Activated naive CD4-positive, alpha-beta T cell treated with anti-CD3 and anti-CD28 coated beads, Interleukin-2, amount 10 ng/mL, durations not matched to agents 7 days and 5 days (primary cell): Measurements from ENCODE around the gene TMEM79.
A peak's percentile ranks its signal among the peaks of the same experiment; 100 is the strongest.

ENCODE experiments used
- CTCF ChIA-PET: fragments of 350-600 bp; sonication (Branson Sonifier 250); formaldehyde crosslinking; loops from one replicate; lab custom pipeline; 2021; ENCODE audit warnings: antibody characterized with exemption; lab: Charles Lee
- DNase-seq: peaks from one replicate; pipeline ENCODE4 v3.0.0-alpha.2; 2020
- H3K27ac Mint-ChIP-seq: one replicate; pipeline ENCODE4 v1.8.0; 2021; ENCODE audit warnings: mild to moderate bottlenecking, moderate library complexity, mixed read lengths
- H3K27me3 Mint-ChIP-seq: one replicate; pipeline ENCODE4 v1.8.0; 2021; ENCODE audit warnings: mild to moderate bottlenecking, mixed read lengths
- H3K36me3 Mint-ChIP-seq: one replicate; pipeline ENCODE4 v1.8.0; 2021; ENCODE audit warnings: mixed read lengths
- H3K4me1 Mint-ChIP-seq: one replicate; pipeline ENCODE4 v1.8.0; 2021; ENCODE audit warnings: mixed read lengths
- H3K4me3 Mint-ChIP-seq: one replicate; pipeline ENCODE4 v1.8.0; 2021; ENCODE audit warnings: mild to moderate bottlenecking, moderate library complexity, mixed read lengths
- H3K9me3 Mint-ChIP-seq: one replicate; pipeline ENCODE4 v1.8.0; 2021; ENCODE audit warnings: mixed read lengths

The TMEM79 gene

DNA sequence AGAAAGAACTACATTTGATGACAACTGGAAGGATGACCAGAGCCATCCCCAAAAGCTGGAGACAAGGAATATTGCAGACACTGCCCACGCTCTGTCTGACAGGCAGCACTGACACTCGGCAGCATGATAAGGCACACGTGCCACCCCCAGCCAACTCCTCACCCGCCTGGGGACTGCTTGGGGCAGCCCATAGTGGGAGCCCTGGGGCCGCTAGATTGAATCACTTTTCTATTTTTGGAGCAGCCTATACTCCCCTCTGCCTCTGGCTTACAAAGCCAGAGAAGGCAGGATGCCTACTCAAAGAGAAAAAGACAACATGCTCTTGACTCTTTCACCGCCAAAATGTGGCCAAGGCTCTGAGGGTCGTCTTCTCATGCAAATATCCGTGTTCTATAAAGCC is 2.8 kb upstream of the TMEM79 start:
- CTCF ChIA-PET = interaction anchor here (0.8 to 3.5 kb wide), 9 partner anchors 14 to 419 kb away, joined by 3 to 11 read pairs (median 3); partner anchors contain the start of gene GLMP
- Mint-ChIP-seq H3K4me3 (peak overlapping the region; percentile 82), H3K36me3 (peaks cover 27% of the 10 kb centered on the region), H3K4me1 (peaks cover 39% of the 10 kb centered on the region), H3K27me3 (no peaks in the 10 kb centered on the region), H3K9me3 (no peaks in the 10 kb centered on the region), H3K27ac (peak overlapping the region; percentile 88)
- peak; percentile 51 for DNase-seq

GRCh38 chr1:156281693-156282478 is 2.2 kb upstream of the TMEM79 start:
- H3K27me3 Mint-ChIP-seq = no peaks in the 10 kb centered on the region
- H3K9me3 Mint-ChIP-seq = no peaks in the 10 kb centered on the region
- peaks cover 23% of the 10 kb centered on the region for H3K36me3 Mint-ChIP-seq
- CTCF ChIA-PET = interaction anchor here (0.8 to 3.5 kb wide), 8 partner anchors 16 to 420 kb away, joined by 3 to 11 read pairs (median 4); no protein-coding TSS in a partner anchor
- DNase-seq = no peak
- peaks cover 39% of the 10 kb centered on the region for H3K4me1 Mint-ChIP-seq
- H3K27ac Mint-ChIP-seq = peak overlapping the region; percentile 88
- peak overlapping the region; percentile 82 for H3K4me3 Mint-ChIP-seq

DNA sequence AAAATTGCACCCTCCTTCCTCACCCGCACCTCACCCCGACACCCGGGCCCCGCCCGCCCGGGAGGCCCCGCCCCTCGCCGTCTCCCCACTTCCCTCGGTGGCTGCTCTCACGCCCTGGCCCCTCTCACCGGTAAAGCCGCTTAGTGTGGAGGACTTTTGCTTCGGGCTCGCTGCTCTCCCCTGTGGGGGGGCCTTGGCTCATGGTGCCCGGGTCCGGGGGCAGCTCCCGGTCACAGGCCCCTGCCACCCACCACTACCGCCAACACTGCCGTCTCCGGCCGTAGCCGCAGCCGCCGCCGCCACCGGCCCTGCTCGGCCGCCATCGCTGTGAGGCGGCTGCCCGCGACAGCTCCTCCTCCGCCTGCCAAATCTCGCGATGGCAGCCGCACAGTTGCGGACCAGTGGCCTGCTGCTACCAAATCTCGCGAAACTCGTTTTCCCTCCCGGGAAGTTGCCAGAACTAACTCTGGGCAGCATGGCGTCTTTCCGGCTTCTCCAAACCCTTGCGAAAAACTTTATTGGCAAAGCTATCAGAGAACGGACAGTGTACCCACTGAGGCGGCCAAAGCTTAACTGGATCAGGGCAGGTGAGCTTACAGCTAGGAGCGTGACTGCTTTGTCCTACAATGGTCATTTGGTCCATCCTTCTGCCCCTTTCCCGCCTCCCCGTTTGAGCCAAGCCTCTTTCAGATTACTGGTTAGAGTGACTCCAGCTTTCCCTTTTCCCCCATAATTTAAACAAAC is 1.5 kb upstream of the TMEM79 start, which contains the start of gene SMG5:
TSS of gene SMG5 (minus strand) at position 347 of the 744 bp plus-strand sequence. CDS start at position 202, 145 bp downstream.
- Mint-ChIP-seq H3K9me3 (no peaks in the 10 kb centered on the region), H3K27ac (peak within 1 kb of the TSS; percentile 88), H3K27me3 (no peaks in the 10 kb centered on the region), H3K4me1 (peaks cover 39% of the 10 kb centered on the region), H3K4me3 (peak within 1 kb of the TSS; percentile 82), H3K36me3 (peaks cover 16% of the 10 kb centered on the region)
- CTCF ChIA-PET = interaction anchor here (0.7 to 3.5 kb wide), 6 partner anchors 11 to 186 kb away, joined by 3 to 11 read pairs (median 4); no protein-coding TSS in a partner anchor
- DNase-seq = peak; percentile 98

GRCh38 chr1:156283521-156283920 is 604 bp upstream of the TMEM79 start:
- DNase-seq = no peak
- H3K4me3 Mint-ChIP-seq = peak overlapping the region; percentile 82
- CTCF ChIA-PET = interaction anchor here (1.2 to 1.8 kb wide), 4 partner anchors 10 to 187 kb away, joined by 3 to 6 read pairs (median 4); no protein-coding TSS in a partner anchor

DNA sequence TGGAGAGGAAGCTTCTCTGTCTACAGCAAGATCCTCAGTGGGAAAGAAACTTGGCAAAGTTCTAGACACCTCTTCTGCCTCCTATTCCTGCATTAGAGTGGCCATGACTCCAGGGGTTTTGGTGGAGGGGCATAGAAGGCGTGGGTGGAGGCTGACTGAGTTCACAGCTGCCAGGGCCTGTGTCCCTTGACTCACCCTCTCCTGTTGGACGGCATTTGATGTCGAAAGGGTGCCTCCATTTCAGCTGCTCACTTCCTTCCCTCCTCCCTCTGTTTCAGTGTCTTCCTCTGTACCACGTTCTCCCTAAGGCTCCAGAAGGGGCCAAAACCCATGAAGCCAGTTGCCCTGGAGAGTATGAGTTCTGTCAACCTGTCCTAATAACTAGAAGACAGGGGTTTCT is 632 bp downstream of the TMEM79 start:
- no peak for DNase-seq
- Mint-ChIP-seq H3K9me3 (no peaks in the 10 kb centered on the region), H3K27me3 (no peaks in the 10 kb centered on the region), H3K36me3 (peaks cover 11% of the 10 kb centered on the region), H3K4me3 (no peak overlapping the region), H3K27ac (no peak overlapping the region), H3K4me1 (peaks cover 39% of the 10 kb centered on the region)
- CTCF ChIA-PET = interaction anchor here (1.4 kb wide), 1 partner anchor 34 kb away, joined by 4 read pairs; no protein-coding TSS in a partner anchor

More at GRCh38 chr1:156283521-156283920, 604 bp upstream of the TMEM79 start:
- no peaks in the 10 kb centered on the region for H3K27me3 Mint-ChIP-seq
- H3K9me3 Mint-ChIP-seq = no peaks in the 10 kb centered on the region
- peaks cover 8% of the 10 kb centered on the region for H3K36me3 Mint-ChIP-seq
- H3K4me1 Mint-ChIP-seq = peaks cover 39% of the 10 kb centered on the region
- peak overlapping the region; percentile 47 for H3K27ac Mint-ChIP-seq

DNA sequence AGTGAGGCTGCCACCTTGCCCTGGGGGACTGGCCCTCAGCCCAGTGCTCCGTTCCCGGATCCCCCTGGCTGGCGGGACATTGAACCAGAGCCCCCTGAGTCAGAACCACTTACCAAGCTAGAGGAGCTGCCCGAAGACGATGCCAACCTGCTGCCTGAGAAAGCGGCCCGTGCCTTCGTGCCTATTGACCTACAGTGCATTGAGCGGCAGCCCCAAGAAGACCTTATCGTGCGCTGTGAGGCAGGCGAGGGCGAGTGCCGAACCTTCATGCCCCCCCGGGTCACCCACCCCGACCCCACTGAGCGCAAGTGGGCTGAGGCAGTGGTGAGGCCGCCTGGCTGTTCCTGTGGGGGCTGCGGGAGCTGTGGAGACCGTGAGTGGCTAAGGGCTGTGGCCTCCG is 1.3 kb downstream of the TMEM79 start:
- no peaks in the 10 kb centered on the region for H3K9me3 Mint-ChIP-seq
- no peak overlapping the region for H3K27ac Mint-ChIP-seq
- H3K4me3 Mint-ChIP-seq = no peak overlapping the region
- CTCF ChIA-PET = no interaction called here
- no peak for DNase-seq
- no peaks in the 10 kb centered on the region for H3K27me3 Mint-ChIP-seq
- peaks cover 11% of the 10 kb centered on the region for H3K36me3 Mint-ChIP-seq
- H3K4me1 Mint-ChIP-seq = peaks cover 33% of the 10 kb centered on the region

GRCh38 chr1:156286061-156286460 is 1.9 kb downstream of the TMEM79 start:
- Mint-ChIP-seq H3K27me3 (no peaks in the 10 kb centered on the region), H3K9me3 (no peaks in the 10 kb centered on the region), H3K36me3 (peaks cover 11% of the 10 kb centered on the region), H3K27ac (peak overlapping the region; percentile 42), H3K4me1 (peaks cover 27% of the 10 kb centered on the region), H3K4me3 (no peak overlapping the region)
- DNase-seq = no peak
- CTCF ChIA-PET = interaction anchor here (1.4 kb wide), 1 partner anchor 145 kb away, joined by 3 read pairs; no protein-coding TSS in a partner anchor

DNA sequence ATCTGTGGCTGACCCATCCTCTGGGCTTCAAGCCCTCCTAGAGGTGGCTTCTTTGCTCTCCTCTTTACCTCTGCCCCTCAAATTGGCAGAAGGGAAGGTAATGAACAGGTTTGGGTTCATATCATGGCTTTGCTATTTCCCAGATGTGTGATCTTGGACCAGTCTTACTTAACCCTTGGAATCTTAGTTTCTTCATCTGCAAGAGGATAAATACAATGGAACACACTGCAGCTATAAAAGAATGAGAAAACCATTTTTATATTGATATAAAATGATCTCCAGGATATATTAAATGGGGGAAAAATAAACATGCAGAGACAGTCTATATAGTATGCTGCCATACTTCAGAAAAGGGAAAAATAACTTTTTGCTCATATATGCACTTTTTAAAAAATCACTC is 5.7 kb downstream of the TMEM79 start:
- peaks cover 14% of the 10 kb centered on the region for H3K36me3 Mint-ChIP-seq
- CTCF ChIA-PET = no interaction called here
- no peak overlapping the region for H3K27ac Mint-ChIP-seq
- H3K27me3 Mint-ChIP-seq = no peaks in the 10 kb centered on the region
- peaks cover 10% of the 10 kb centered on the region for H3K4me1 Mint-ChIP-seq
- no peak for DNase-seq
- H3K9me3 Mint-ChIP-seq = no peaks in the 10 kb centered on the region
- no peak overlapping the region for H3K4me3 Mint-ChIP-seq

GRCh38 chr1:156291226-156292061 is 7.3 kb downstream of the TMEM79 start:
- Mint-ChIP-seq H3K36me3 (peaks cover 11% of the 10 kb centered on the region), H3K27me3 (no peaks in the 10 kb centered on the region), H3K4me1 (peaks cover 20% of the 10 kb centered on the region), H3K4me3 (no peak overlapping the region), H3K27ac (no peak overlapping the region), H3K9me3 (no peaks in the 10 kb centered on the region)
- no peak for DNase-seq
- CTCF ChIA-PET = interaction anchor here (1.2 kb wide), 1 partner anchor 28 kb away, joined by 3 read pairs; no protein-coding TSS in a partner anchor

DNA sequence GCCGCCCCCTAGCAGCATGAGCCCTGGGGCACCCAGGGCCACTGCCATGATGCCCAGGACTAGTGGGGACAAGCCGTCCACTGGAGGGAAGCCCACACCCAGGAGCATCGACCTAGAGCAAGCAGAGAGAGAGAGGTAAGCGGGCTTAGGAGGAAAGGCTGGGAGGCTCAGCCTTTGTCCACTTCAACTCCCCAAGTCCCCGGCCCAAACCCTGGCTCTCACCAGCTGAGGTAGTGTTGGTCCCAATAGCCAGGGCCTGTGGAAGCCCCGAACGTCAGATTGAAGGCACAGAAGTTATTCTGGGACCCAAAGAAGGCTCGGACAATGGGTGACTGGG is 8.9 kb downstream of the TMEM79 start:
- DNase-seq = no peak
- CTCF ChIA-PET = interaction anchor here (0.9 to 1.1 kb wide), 2 partner anchors 10 to 163 kb away, joined by 3 read pairs; partner anchors contain the start of gene TMEM79
- H3K36me3 Mint-ChIP-seq = peaks cover 11% of the 10 kb centered on the region
- no peaks in the 10 kb centered on the region for H3K9me3 Mint-ChIP-seq
- H3K4me3 Mint-ChIP-seq = peak overlapping the region; percentile 12
- no peaks in the 10 kb centered on the region for H3K27me3 Mint-ChIP-seq
- H3K4me1 Mint-ChIP-seq = peaks cover 20% of the 10 kb centered on the region
- no peak overlapping the region for H3K27ac Mint-ChIP-seq

DNA sequence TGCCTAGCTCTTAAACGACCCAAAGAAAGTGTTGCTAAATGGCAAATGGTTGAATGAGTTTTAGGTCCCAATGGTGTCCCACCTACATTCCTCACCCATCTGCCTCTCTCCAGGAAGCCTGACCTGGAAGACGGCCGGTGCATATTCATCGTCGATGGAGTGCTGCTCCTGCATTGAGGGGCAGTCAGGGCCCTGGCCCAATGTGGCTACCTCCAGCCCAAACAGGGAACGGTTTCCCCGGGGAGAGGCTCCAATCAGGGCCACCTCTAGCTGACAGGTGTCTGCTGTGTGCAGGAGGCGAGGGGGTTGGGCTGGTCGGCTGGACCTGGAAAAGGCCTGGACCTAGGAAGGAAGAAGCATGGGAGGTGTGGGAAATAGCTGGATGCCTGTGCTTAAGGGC is 9.8 kb downstream of the TMEM79 start:
- Mint-ChIP-seq H3K9me3 (no peaks in the 10 kb centered on the region), H3K27me3 (no peaks in the 10 kb centered on the region), H3K36me3 (peaks cover 8% of the 10 kb centered on the region), H3K4me1 (peaks cover 20% of the 10 kb centered on the region), H3K4me3 (no peak overlapping the region), H3K27ac (no peak overlapping the region)
- CTCF ChIA-PET = interaction anchor here (0.9 to 1.1 kb wide), 2 partner anchors 10 to 163 kb away, joined by 3 read pairs; partner anchors contain the start of gene TMEM79
- DNase-seq = no peak

DNA sequence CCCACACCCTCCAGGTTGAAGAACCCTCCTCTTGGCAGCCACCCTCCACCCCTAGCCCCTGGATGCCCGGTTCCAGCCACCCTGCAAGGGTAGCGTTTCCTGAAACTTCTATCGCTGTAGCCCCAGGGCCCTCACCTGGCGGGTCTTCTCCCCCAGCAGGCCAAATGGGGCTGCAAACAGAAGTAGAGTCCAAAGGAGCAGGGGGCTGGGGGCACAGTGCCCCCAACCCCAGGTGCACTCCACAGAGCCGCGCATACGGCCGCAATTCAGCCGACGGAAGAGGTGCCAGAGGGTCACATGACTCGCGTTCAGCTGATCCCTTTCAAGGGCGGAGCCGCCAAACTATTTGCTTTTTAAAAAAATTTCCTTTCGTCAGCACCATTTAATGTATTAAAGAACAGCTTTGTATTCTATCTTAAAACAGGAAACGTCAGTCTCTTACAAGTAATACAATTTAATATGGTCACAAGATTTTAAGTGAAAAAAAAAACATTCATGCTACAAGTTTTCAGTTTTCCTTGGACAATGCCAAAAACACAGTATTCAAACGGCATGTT is 11.3 kb downstream of the TMEM79 start, which contains the start of gene GLMP:
TSS of gene GLMP (minus strand) at position 289 of the 557 bp plus-strand sequence. CDS start at position 255, 34 bp downstream.
- peak within 1 kb of the TSS; percentile 77 for H3K27ac Mint-ChIP-seq

GRCh38 chr1:156298852-156299357 is 14.8 kb downstream of the TMEM79 start, which contains the start of gene VHLL:
VHLL (minus strand) TSS chr1:156299307; CDS start chr1:156299189, 118 bp downstream.
- Mint-ChIP-seq H3K27ac (no peak within 1 kb of the TSS), H3K36me3 (peaks cover 4% of the 10 kb centered on the region), H3K9me3 (no peaks in the 10 kb centered on the region), H3K4me1 (peaks cover 17% of the 10 kb centered on the region), H3K4me3 (no peak within 1 kb of the TSS), H3K27me3 (no peaks in the 10 kb centered on the region)
- CTCF ChIA-PET = no interaction called here
- no peak for DNase-seq

More for the DNA sequence above, 11.3 kb downstream of the TMEM79 start, which contains the start of gene GLMP:
- DNase-seq = peak; percentile 81
- no peaks in the 10 kb centered on the region for H3K9me3 Mint-ChIP-seq
- no peaks in the 10 kb centered on the region for H3K27me3 Mint-ChIP-seq
- H3K36me3 Mint-ChIP-seq = peaks cover 6% of the 10 kb centered on the region
- peaks cover 20% of the 10 kb centered on the region for H3K4me1 Mint-ChIP-seq
- CTCF ChIA-PET = interaction anchor here (1.8 kb wide), 1 partner anchor 15 kb away, joined by 4 read pairs; no protein-coding TSS in a partner anchor
- peak within 1 kb of the TSS; percentile 90 for H3K4me3 Mint-ChIP-seq
